Heart right ventricle (tissue), 16 donors: ENCODE measurements around the gene ACVR1C. TPM values are rescaled to one million over a fixed set of nuclear protein-coding genes. Genes with fewer than 3 reads are reported as not detected.

Experiments
- ATAC-seq, 8 donors: fragments of 200-7000 bp; cut with Tn5 transposase; one replicate each; pipeline ENCODE4 v1.9.1; 2020; ENCODE audit warnings: mild to moderate bottlenecking in 8 of 8, moderate library complexity in 8 of 8, moderate number of reproducible peaks in 1 of 8
- DNase-seq, 2 donors: peaks; one replicate each; pipeline ENCODE4 v3.0.0-alpha.2; 2020
- H3K27ac ChIP-seq, 10 donors: fragments of 200-600 bp; sonication (generic) in 2 of 10; one replicate each; pipeline versions ENCODE4 v1.5.0 to v1.8.0; 2020 to 2022; ENCODE audit warnings: mild to moderate bottlenecking in 3 of 10
- H3K27me3 ChIP-seq, 7 donors: fragments of 200-600 bp; one replicate each; pipeline ENCODE4 v1.8.0; 2021 to 2022; ENCODE audit warnings: mild to moderate bottlenecking in 2 of 7
- H3K36me3 ChIP-seq, 9 donors: fragments of 200-600 bp; sonication (generic) in 1 of 9; one replicate each; pipeline versions ENCODE4 v1.5.0 to v1.8.0; 2020 to 2022; ENCODE audit warnings: mild to moderate bottlenecking in 2 of 9
- H3K4me1 ChIP-seq, 9 donors: fragments of 200-600 bp; sonication (generic) in 1 of 9; one replicate each; pipeline versions ENCODE4 v1.5.0 to v1.8.0; 2020 to 2022; ENCODE audit warnings: mild to moderate bottlenecking in 4 of 9
- H3K4me3 ChIP-seq, 10 donors: fragments of 200-600 bp; sonication (generic) in 2 of 10; one replicate each; pipeline versions ENCODE4 v1.5.0 to v1.8.0; 2020 to 2022; ENCODE audit warnings: mild to moderate bottlenecking in 7 of 10, moderate library complexity in 2 of 10
- H3K9me3 ChIP-seq, 11 donors: fragments of 200-600 bp in 10 of 11; sonication (generic) in 2 of 11; one replicate each; pipeline versions ENCODE4 v1.5.0 to v1.8.0; 2013 to 2022; ENCODE audit warnings: mild to moderate bottlenecking in 2 of 11, control low read depth in 1 of 11, moderate library complexity in 1 of 11
- WGBS, 2 donors: extraction: QIAGEN DNeasy Blood & Tissue Kit; methylation state at CpG; one replicate each; pipeline ENCODE4 v1.1.7; 2013; ENCODE audit warnings: inconsistent platforms in 1 of 2; 5-methylcytosine and 5-hydroxymethylcytosine counted together
- intact Hi-C, 10 donors: fragments of 100-400 bp; cut with DNase I; formaldehyde crosslinking; loops; one replicate each; pipeline versions ENCODE4 v1.11.1 to v1.14.2; 2022
- polyA plus RNA-seq, 2 donors: library from polyadenylated mRNA; stranded (reverse); fragments of 200-250 nt; gene quantifications; one replicate each; pipeline ENCODE4 v1.2.3, GENCODE V29; 2013
- total RNA-seq, 10 donors: library from RNA; stranded (reverse); fragmentation: NEBNext Ultra II Directional in 3 of 10; extraction: Animal tissue kit (Norgen Biotek cat#: 25700) in 3 of 10; gene quantifications; one replicate each; pipeline versions ENCODE4 v1.2.1 to v1.2.4, GENCODE V29; 2021 to 2023
- TF ChIP-seq, protein P1 (sequence below), 9 donors: fragments of 200-600 bp; sonication (generic) in 2 of 9; IDR thresholded peaks; one replicate each; pipeline versions ENCODE4 v1.5.0 to v1.8.0; 2021 to 2022; ENCODE audit warnings: antibody characterized with exemption in 9 of 9, mild to moderate bottlenecking in 5 of 9, moderate library complexity in 1 of 9
- donor health status: Arrhythmogenic right ventricular cardiomyopathy.
- donor health status: ischemic (EF 13 %, LVEDD 7.1; RV severe dilation, severe dysfunction).
- donor health status: healthy with polysubstance abuse.
- donor health status: DM: no; HTN: yes; CAD: no.
- donor health status: DM: no; HTN: no; CAD: no.
- donor health status: ischemic (EF 25% LVEDD 6.9; RV normal size, moderate dysfunction).
- donor health status: ischemic (EF 25% LVEDD 5.7; RV mildly dilated, moderate dysfunction).
- donor health status: healthy.
- donor health status: DM: yes; HTN: yes; CAD: no.
- donor health status: Ischemic cardiomyopathy.
- donor health status: ischemic (EF 35%, LVEDD 5.7; RV mildly dilated, moderate dysfunction).
- donor health status: nonischemic (EF 11% LVEDD 7.7; RV severe dilation, severe dysfunction).
- donor health status: DM: yes; HTN: yes; CAD: no.
- donor health status: PGD.
- donor health status: ischemic (EF 29% LVEDD 5.4; RV normal size, mild dysfunction).
- donor health status: nonischemic (EF 23%, LVEDD 6.1; RV moderate dilation, normal function).

The ACVR1C gene
- total and polyA plus RNA-seq, 12 donors = 0.07 to 2.4 (median 0.30) TPM

GRCh38 chr2:157661776-157662175 lies 33.1 kb upstream of the ACVR1C start:
- Histone ChIP-seq H3K36me3 (no peaks in the 10 kb centered on the region), H3K27ac (no peak overlapping the region), H3K4me1 (no peaks in the 10 kb centered on the region), H3K27me3 (no peaks in the 10 kb centered on the region), H3K9me3 (peaks cover 0 to 10% (median 0%) of the 10 kb centered on the region in 11 donors), H3K4me3 (no peak overlapping the region)
- intact Hi-C loops = no loop called here
- WGBS, 2 donors = 72 to 81% methylated on average over 4 of the region's 4 CpGs
- TF ChIP-seq, protein P1, sequence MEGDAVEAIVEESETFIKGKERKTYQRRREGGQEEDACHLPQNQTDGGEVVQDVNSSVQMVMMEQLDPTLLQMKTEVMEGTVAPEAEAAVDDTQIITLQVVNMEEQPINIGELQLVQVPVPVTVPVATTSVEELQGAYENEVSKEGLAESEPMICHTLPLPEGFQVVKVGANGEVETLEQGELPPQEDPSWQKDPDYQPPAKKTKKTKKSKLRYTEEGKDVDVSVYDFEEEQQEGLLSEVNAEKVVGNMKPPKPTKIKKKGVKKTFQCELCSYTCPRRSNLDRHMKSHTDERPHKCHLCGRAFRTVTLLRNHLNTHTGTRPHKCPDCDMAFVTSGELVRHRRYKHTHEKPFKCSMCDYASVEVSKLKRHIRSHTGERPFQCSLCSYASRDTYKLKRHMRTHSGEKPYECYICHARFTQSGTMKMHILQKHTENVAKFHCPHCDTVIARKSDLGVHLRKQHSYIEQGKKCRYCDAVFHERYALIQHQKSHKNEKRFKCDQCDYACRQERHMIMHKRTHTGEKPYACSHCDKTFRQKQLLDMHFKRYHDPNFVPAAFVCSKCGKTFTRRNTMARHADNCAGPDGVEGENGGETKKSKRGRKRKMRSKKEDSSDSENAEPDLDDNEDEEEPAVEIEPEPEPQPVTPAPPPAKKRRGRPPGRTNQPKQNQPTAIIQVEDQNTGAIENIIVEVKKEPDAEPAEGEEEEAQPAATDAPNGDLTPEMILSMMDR (IDR thresholded peaks at IDR 0.05) = no peak
- ATAC-seq (no peak), DNase-seq (no peak)

DNA sequence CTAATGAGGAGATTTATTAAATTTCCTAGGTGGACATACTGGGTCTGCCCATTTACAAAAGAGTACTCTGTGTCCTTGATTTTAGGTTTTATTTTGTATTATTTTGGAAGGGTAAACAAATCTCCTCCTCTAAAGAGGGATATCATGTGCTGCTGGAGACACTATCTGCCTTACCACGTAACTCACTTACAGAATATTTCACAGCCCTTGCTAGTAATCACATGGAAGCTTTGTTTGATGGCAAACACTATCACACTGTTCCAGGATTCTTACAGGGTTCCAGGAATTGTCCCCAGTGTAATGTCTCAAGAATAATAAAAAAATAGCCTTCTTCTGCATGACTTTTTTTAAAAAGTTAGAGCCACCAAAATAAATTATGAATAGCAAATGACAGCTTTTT lies 29.2 kb upstream of the ACVR1C start:
- intact Hi-C loops = no loop called here
- TF ChIP-seq, protein P1 (IDR thresholded peaks at IDR 0.05) = no peak
- no peaks in the 10 kb centered on the region for H3K27me3 ChIP-seq
- no peaks in the 10 kb centered on the region for H3K4me1 ChIP-seq
- WGBS, 2 donors = 58 to 71% methylated on average over 1 of the region's 1 CpG
- no peak overlapping the region for H3K4me3 ChIP-seq
- DNase-seq (no peak), ATAC-seq (no peak)
- H3K36me3 ChIP-seq = no peaks in the 10 kb centered on the region
- no peaks in the 10 kb centered on the region for H3K9me3 ChIP-seq
- no peak overlapping the region for H3K27ac ChIP-seq

GRCh38 chr2:157657101-157657500 lies 28.4 kb upstream of the ACVR1C start:
- Histone ChIP-seq H3K27ac (no peak overlapping the region), H3K27me3 (no peaks in the 10 kb centered on the region), H3K4me1 (no peaks in the 10 kb centered on the region), H3K4me3 (no peak overlapping the region), H3K9me3 (no peaks in the 10 kb centered on the region), H3K36me3 (no peaks in the 10 kb centered on the region)
- TF ChIP-seq, protein P1 (IDR thresholded peaks at IDR 0.05) = no peak
- no peak for ATAC-seq
- DNase-seq = no peak
- intact Hi-C loops = no loop called here
- 76 to 77% methylated on average over 4 of the region's 4 CpGs for WGBS, 2 donors

DNA sequence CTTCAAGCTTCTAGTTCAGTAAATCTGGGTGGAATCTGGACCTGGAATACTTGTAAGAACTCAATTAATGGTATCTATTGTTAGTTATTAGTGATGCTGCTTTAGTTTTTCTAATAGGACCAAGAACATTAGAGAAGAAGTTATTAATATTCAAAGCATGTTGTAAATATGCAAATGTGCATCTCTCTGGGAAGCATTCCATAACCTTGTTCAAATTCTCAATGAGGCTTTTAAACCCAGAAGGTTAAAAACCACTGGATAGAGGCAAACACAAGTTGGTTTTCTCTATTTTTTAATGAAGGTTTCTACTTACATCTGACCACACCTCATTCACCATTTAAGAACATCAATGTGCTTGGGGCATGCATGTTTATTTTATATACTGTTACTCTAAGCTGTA lies 16.1 kb upstream of the ACVR1C start:
- no peak for DNase-seq
- Histone ChIP-seq H3K4me3 (no peak overlapping the region), H3K4me1 (no peaks in the 10 kb centered on the region), H3K27me3 (no peaks in the 10 kb centered on the region), H3K9me3 (no peaks in the 10 kb centered on the region), H3K27ac (no peak overlapping the region), H3K36me3 (no peaks in the 10 kb centered on the region)
- ATAC-seq = no peak
- intact Hi-C loops = no loop called here
- TF ChIP-seq, protein P1 (IDR thresholded peaks at IDR 0.05) = no peak

GRCh38 chr2:157631861-157632260 lies 3.2 kb upstream of the ACVR1C start:
- Histone ChIP-seq H3K36me3 (no peaks in the 10 kb centered on the region), H3K27me3 (peaks cover 0 to 25% (median 11%) of the 10 kb centered on the region in 7 donors), H3K27ac (no peak overlapping the region), H3K4me3 (no peak overlapping the region), H3K4me1 (peaks cover 0 to 10% (median 7%) of the 10 kb centered on the region in 9 donors), H3K9me3 (no peaks in the 10 kb centered on the region)
- no peak for ATAC-seq
- intact Hi-C loops = no loop called here
- 77 to 82% methylated on average over 2 of the region's 2 CpGs for WGBS, 2 donors
- TF ChIP-seq, protein P1 (IDR thresholded peaks at IDR 0.05) = no peak
- no peak for DNase-seq
